PC-9 (cell line): ENCODE data around the gene SLC22A1. TPM values are rescaled to one million over a fixed set of nuclear protein-coding genes. Genes with fewer than 3 reads are reported as not detected.

Experiments
- BruUV-seq: library from RNA; stranded (reverse); fragments of 400-500 nt; replicated peaks from 2 replicates; lab custom pipeline; 2021; lab: Mats Ljungman, UMichigan
- CTCF ChIA-PET: fragments of 300-600 bp; sonication (Branson Sonifier 250); formaldehyde crosslinking; loops from one replicate; lab custom pipeline; 2022; ENCODE audit warnings: antibody characterized with exemption; lab: Charles Lee
- POLR2A ChIA-PET: fragments of 300-600 bp; sonication (Branson Sonifier 250); formaldehyde crosslinking; loops from one replicate; lab custom pipeline; 2022; ENCODE audit warnings: antibody characterized with exemption; ENCODE audit not compliant: unreplicated experiment; lab: Charles Lee
- DNase-seq, 2 experiments: peaks; one replicate each; pipeline versions ENCODE4 v3.0.0 to v3.0.0-alpha.2; 2015 to 2022; ENCODE audit warnings: mixed read lengths in 1 of 2
- H2AFZ ChIP-seq: fragments of 200-600 bp; sonication (generic); 2 replicates; pipeline ENCODE4 v1.8.1; 2017; ENCODE audit warnings: antibody characterized with exemption
- H3F3A ChIP-seq: fragments of 200-600 bp; sonication (generic); 2 replicates; pipeline ENCODE4 v1.8.1; 2017; ENCODE audit warnings: antibody characterized with exemption, mild to moderate bottlenecking, low read depth; ENCODE audit not compliant: insufficient read depth
- H3K27ac ChIP-seq: fragments of 200-600 bp; sonication (generic); 2 replicates; pipeline ENCODE4 v1.6.1; 2016; ENCODE audit warnings: mixed run types
- H3K27me3 ChIP-seq: fragments of 200-600 bp; sonication (generic); 2 replicates; pipeline ENCODE4 v1.6.1; 2016; ENCODE audit warnings: low read depth, mixed run types; ENCODE audit not compliant: insufficient read depth
- H3K36me3 ChIP-seq: fragments of 200-600 bp; sonication (generic); 2 replicates; pipeline ENCODE4 v1.6.1; 2016; ENCODE audit warnings: low read depth, mixed run types
- H3K4me1 ChIP-seq: fragments of 200-600 bp; sonication (generic); replicated peaks from 2 replicates; pipeline ENCODE4 v1.6.1; 2016; ENCODE audit warnings: mixed run types; ENCODE audit not compliant: insufficient read depth
- H3K4me2 ChIP-seq: fragments of 200-600 bp; sonication (generic); 2 replicates; pipeline ENCODE4 v1.6.1; 2017; ENCODE audit warnings: mixed run types
- H3K4me3 ChIP-seq: fragments of 200-600 bp; sonication (generic); 2 replicates; pipeline ENCODE4 v1.6.1; 2016; ENCODE audit warnings: mixed run types
- H3K79me2 ChIP-seq: fragments of 200-600 bp; sonication (generic); 2 replicates; pipeline ENCODE4 v1.6.1; 2017; ENCODE audit warnings: low read depth, mixed run types
- H3K9me2 ChIP-seq: fragments of 200-600 bp; sonication (generic); 2 replicates; pipeline ENCODE4 v1.8.1; 2017; ENCODE audit warnings: mild to moderate bottlenecking; ENCODE audit not compliant: insufficient read depth
- H3K9me3 ChIP-seq: fragments of 200-600 bp; sonication (generic); 2 replicates; pipeline ENCODE4 v1.8.1; 2016; ENCODE audit warnings: low read depth; ENCODE audit not compliant: insufficient read depth
- H4K20me1 ChIP-seq: fragments of 200-600 bp; sonication (generic); 2 replicates; pipeline ENCODE4 v1.8.1; 2017; ENCODE audit not compliant: insufficient read depth
- EZH2 ChIP-seq: fragments of 200-600 bp; sonication (generic); IDR thresholded peaks from 2 replicates; pipeline ENCODE4 v1.8.0; 2017; ENCODE audit warnings: antibody characterized with exemption, low read depth
- intact Hi-C: fragments of 100-400 bp; cut with micrococcal nuclease; formaldehyde crosslinking; loops from one replicate; pipeline ENCODE4 v1.10.0; 2022; ENCODE audit not compliant: unreplicated experiment
- total RNA-seq: library from RNA; stranded (reverse); gene quantifications from 2 replicates; pipeline ENCODE4 v1.2.3, GENCODE V29; 2021
- TF ChIP-seq, protein P1 (sequence below): fragments of 200-600 bp; sonication (generic); conservative IDR thresholded peaks from 2 replicates; pipeline ENCODE4 v1.6.1; 2017; ENCODE audit warnings: mixed run types, antibody characterized with exemption, mild to moderate bottlenecking, moderate library complexity

Gene SLC22A1
- total RNA-seq, 1 experiment from 2014 or later: not detected

DNA sequence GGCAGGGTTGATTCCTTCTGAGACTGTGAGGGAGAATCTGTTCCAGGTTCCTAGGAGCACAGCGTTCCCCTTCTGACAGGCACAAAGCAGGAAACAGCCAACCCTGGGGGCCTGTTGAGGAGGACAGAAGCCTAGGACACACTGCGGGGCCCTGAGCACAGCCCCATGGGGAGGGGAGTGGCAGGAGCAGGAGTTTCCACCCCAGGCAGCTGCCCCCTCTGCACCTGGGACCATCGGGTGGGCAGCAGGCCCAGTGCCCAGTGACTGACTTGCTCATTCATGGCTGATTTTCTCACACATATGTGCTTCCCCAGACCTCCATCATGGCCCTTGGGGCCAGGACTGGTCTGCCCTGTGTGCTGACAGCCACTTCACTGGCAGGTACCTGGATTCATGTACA lies 6.2 kb upstream of the SLC22A1 start:
- ChIA-PET CTCF (no interaction called here), POLR2A (no interaction called here)
- Histone ChIP-seq H3K4me2 (no peak overlapping the region), H3K9me2 (no peaks in the 10 kb centered on the region), H4K20me1 (no peaks in the 10 kb centered on the region), H2AFZ (no peak overlapping the region), H3K27me3 (no peaks in the 10 kb centered on the region), H3K36me3 (no peaks in the 10 kb centered on the region), H3K27ac (no peak overlapping the region), H3K4me1 (no peaks in the 10 kb centered on the region), H3K4me3 (no peak overlapping the region), H3K79me2 (no peaks in the 10 kb centered on the region), H3K9me3 (no peaks in the 10 kb centered on the region), H3F3A (no peaks in the 10 kb centered on the region)
- no peak for DNase-seq
- intact Hi-C loops: no loop called here
- TF ChIP-seq, protein P1, sequence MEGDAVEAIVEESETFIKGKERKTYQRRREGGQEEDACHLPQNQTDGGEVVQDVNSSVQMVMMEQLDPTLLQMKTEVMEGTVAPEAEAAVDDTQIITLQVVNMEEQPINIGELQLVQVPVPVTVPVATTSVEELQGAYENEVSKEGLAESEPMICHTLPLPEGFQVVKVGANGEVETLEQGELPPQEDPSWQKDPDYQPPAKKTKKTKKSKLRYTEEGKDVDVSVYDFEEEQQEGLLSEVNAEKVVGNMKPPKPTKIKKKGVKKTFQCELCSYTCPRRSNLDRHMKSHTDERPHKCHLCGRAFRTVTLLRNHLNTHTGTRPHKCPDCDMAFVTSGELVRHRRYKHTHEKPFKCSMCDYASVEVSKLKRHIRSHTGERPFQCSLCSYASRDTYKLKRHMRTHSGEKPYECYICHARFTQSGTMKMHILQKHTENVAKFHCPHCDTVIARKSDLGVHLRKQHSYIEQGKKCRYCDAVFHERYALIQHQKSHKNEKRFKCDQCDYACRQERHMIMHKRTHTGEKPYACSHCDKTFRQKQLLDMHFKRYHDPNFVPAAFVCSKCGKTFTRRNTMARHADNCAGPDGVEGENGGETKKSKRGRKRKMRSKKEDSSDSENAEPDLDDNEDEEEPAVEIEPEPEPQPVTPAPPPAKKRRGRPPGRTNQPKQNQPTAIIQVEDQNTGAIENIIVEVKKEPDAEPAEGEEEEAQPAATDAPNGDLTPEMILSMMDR: no peak
- TF ChIP-seq EZH2: no peak
- BruUV-seq: no TSS peak

DNA sequence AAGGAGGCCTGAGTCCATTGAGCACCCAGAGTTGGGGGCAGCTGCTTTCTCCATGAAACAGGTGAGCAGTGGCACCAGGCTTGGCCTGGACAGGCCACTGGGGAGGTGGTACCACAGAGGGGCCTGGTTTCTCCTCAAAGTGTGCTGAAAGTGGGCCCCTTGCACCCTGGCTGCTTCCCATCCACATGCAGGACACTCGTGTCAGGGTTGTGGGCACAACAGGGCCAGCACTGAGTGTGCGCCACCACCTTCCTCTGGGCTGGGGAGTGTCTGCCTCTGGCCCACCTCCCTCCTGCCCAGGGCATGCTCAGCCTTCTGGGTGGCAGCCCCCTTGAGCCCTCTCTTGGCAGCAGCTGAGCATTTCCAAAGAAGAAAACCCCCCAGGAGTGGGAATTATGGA lies 5.2 kb upstream of the SLC22A1 start:
- Histone ChIP-seq H3K9me3 (no peaks in the 10 kb centered on the region), H4K20me1 (no peaks in the 10 kb centered on the region), H3K4me2 (no peak overlapping the region), H3K79me2 (no peaks in the 10 kb centered on the region), H2AFZ (no peak overlapping the region), H3K9me2 (no peaks in the 10 kb centered on the region), H3K27me3 (no peaks in the 10 kb centered on the region), H3K4me1 (no peaks in the 10 kb centered on the region), H3K36me3 (no peaks in the 10 kb centered on the region), H3F3A (no peaks in the 10 kb centered on the region), H3K27ac (no peak overlapping the region), H3K4me3 (no peak overlapping the region)
- no peak for DNase-seq
- ChIA-PET POLR2A (no interaction called here), CTCF (no interaction called here)
- no TSS peak for BruUV-seq
- TF ChIP-seq, protein P1: no peak
- no peak for TF ChIP-seq EZH2
- intact Hi-C loops: no loop called here

- H4K20me1 ChIP-seq: no peaks in the 10 kb centered on the region
- no TSS peak for BruUV-seq
- H3K4me2 ChIP-seq: no peak overlapping the region
- CTCF ChIA-PET: no interaction called here
- H3K27me3 ChIP-seq: no peaks in the 10 kb centered on the region
- H3K79me2 ChIP-seq: no peaks in the 10 kb centered on the region
- H3K36me3 ChIP-seq: no peaks in the 10 kb centered on the region
- no peaks in the 10 kb centered on the region for H3F3A ChIP-seq
- H3K27ac ChIP-seq: no peak overlapping the region
- H2AFZ ChIP-seq: no peak overlapping the region
- H3K9me2 ChIP-seq: no peaks in the 10 kb centered on the region
- no peak overlapping the region for H3K4me3 ChIP-seq
- TF ChIP-seq EZH2: no peak
- TF ChIP-seq, protein P1: no peak
- POLR2A ChIA-PET: interaction anchor here (0.8 kb wide), 1 partner anchor 12 kb away, joined by 3 read pairs; no protein-coding TSS in a partner anchor
- DNase-seq: no peak
- no peaks in the 10 kb centered on the region for H3K4me1 ChIP-seq
- intact Hi-C loops: no loop called here
- no peaks in the 10 kb centered on the region for H3K9me3 ChIP-seq
These were observed 4.5 kb upstream of the SLC22A1 start for GRCh38 chr6:160117137-160117536.
